ENCODE data around the gene SPEG. TPM values are rescaled to one million over a fixed set of nuclear protein-coding genes. Genes with fewer than 3 reads are reported as not detected.

SPEG gene
- total and polyA plus RNA-seq, 3 donors from 2014 or later = 16.0 to 24.3 (median 23.0) TPM

- intact Hi-C loops (cut with DNase I; ENCODE audit: low total_unique reads) = loop anchor here (5.0 kb wide), 1 partner anchor 130 kb away; no protein-coding TSS in a partner anchor
- no peak for DNase-seq
- Histone ChIP-seq H3K36me3 (ENCODE audit: low read depth, missing control alignments) (no peaks in the 10 kb centered on the region), H3K27me3 (no peaks in the 10 kb centered on the region), H3K4me3 (no peak overlapping the region), H3K9me3 (no peaks in the 10 kb centered on the region), H3K27ac (no peak overlapping the region), H3K4me1 (peaks cover 4% of the 10 kb centered on the region)
- WGBS, 2 donors = 86% methylated on average over 12 to 20 of the region's 20 CpGs
- TF ChIP-seq POLR2A (IDR thresholded peaks at IDR 0.05) = no peak
- TF ChIP-seq CTCF (IDR thresholded peaks at IDR 0.05) = no peak
Observed at GRCh38 chr2:219531639-219532377, 97.2 kb downstream of the SPEG start.

- Histone ChIP-seq H3K9me3 (no peaks in the 10 kb centered on the region), H3K4me1 (peaks cover 4% of the 10 kb centered on the region), H3K27me3 (no peaks in the 10 kb centered on the region), H3K4me3 (no peak overlapping the region), H3K27ac (no peak overlapping the region), H3K36me3 (ENCODE audit: low read depth, missing control alignments) (no peaks in the 10 kb centered on the region)
- TF ChIP-seq CTCF (IDR thresholded peaks at IDR 0.05) (no peak), POLR2A (IDR thresholded peaks at IDR 0.05) (no peak)
- 76 to 86% methylated on average over 2 to 8 of the region's 8 CpGs for WGBS, 2 donors
- intact Hi-C loops (cut with DNase I; ENCODE audit: low total_unique reads) = loop anchor here (5.0 kb wide), 1 partner anchor 130 kb away; no protein-coding TSS in a partner anchor
- DNase-seq = no peak
Observed at GRCh38 chr2:219532378-219532649, 97.7 kb downstream of the SPEG start.

- H3K4me3 ChIP-seq = no peak overlapping the region
- WGBS, 2 donors = 86 to 92% methylated on average over 6 of the region's 6 CpGs
- H3K4me1 ChIP-seq = peaks cover 16% of the 10 kb centered on the region
- H3K27ac ChIP-seq = no peak overlapping the region
- no peak for DNase-seq
- H3K9me3 ChIP-seq = no peaks in the 10 kb centered on the region
- intact Hi-C loops (cut with DNase I; ENCODE audit: low total_unique reads) = loop anchor here (5.0 kb wide), 1 partner anchor 132 kb away; no protein-coding TSS in a partner anchor
- no peaks in the 10 kb centered on the region for H3K27me3 ChIP-seq
- no peak for TF ChIP-seq POLR2A (IDR thresholded peaks at IDR 0.05)
- TF ChIP-seq CTCF (IDR thresholded peaks at IDR 0.05) = no peak
- H3K36me3 ChIP-seq (ENCODE audit: low read depth, missing control alignments) = no peaks in the 10 kb centered on the region
Observed at GRCh38 chr2:219533930-219534661, 99.5 kb downstream of the SPEG start.

- WGBS, 2 donors = 87% methylated on average over 16 of the region's 16 CpGs
- intact Hi-C loops (cut with DNase I; ENCODE audit: low total_unique reads) = no loop called here
- no peak for DNase-seq
Observed at GRCh38 chr2:219536425-219536824, 101.8 kb downstream of the SPEG start.

More at GRCh38 chr2:219536425-219536824, 101.8 kb downstream of the SPEG start:
- Histone ChIP-seq H3K27me3 (no peaks in the 10 kb centered on the region), H3K27ac (no peak overlapping the region), H3K36me3 (ENCODE audit: low read depth, missing control alignments) (no peaks in the 10 kb centered on the region), H3K4me3 (no peak overlapping the region), H3K9me3 (no peaks in the 10 kb centered on the region), H3K4me1 (peaks cover 12% of the 10 kb centered on the region)
- TF ChIP-seq POLR2A (IDR thresholded peaks at IDR 0.05) (no peak), CTCF (IDR thresholded peaks at IDR 0.05) (no peak)
